Vagina (tissue), 2 donors: ENCODE data around the gene KRT14. TPM values are rescaled to one million over a fixed set of nuclear protein-coding genes. Genes with fewer than 3 reads are reported as not detected.
A peak's percentile ranks its signal among the peaks of the same experiment; 100 is the strongest.
"Not testable (repeated sequence)": the region's sequence is repeated elsewhere in the genome, so short reads cannot be mapped to it uniquely, and the experiment has no call there.

Experiments used
- DNase-seq, 2 donors: peaks; one replicate each; pipeline ENCODE4 v3.0.0-alpha.2; 2017; ENCODE audit errors: extremely low spot score in 2 of 2
- H3K27ac ChIP-seq: fragments of 200-600 bp; sonication (generic); one replicate; pipeline ENCODE4 v1.5.1; 2019
- H3K27me3 ChIP-seq: fragments of 200-600 bp; sonication (generic); one replicate; pipeline ENCODE4 v1.5.1; 2019
- H3K36me3 ChIP-seq, 2 donors: fragments of 200-600 bp; sonication (generic); one replicate each; pipeline ENCODE4 v1.5.1; 2017 to 2019
- H3K4me1 ChIP-seq: fragments of 200-600 bp; sonication (generic); one replicate; pipeline ENCODE4 v1.5.1; 2019
- H3K4me3 ChIP-seq, 2 donors: fragments of 200-600 bp; sonication (generic); 1 replicate in 1 of 2; 2 replicates in 1 of 2; pipeline ENCODE4 v1.5.1; 2016 to 2019
- H3K9me3 ChIP-seq: fragments of 200-600 bp; sonication (generic); one replicate; pipeline ENCODE4 v1.5.1; 2019
- CTCF ChIP-seq, 3 experiments: fragments of 450-650 bp in 2 of 3; fragments of 200-600 bp in 1 of 3; sonication (generic) in 1 of 3; IDR thresholded peaks; one replicate each; pipeline ENCODE4 v1.5.1; 2017 to 2019; ENCODE audit warnings: antibody characterized with exemption in 3 of 3, mild to moderate bottlenecking in 2 of 3, moderate library complexity in 2 of 3
- POLR2A ChIP-seq, 2 donors: fragments of 450-650 bp; IDR thresholded peaks; one replicate each; pipeline ENCODE4 v1.6.1; 2017; ENCODE audit warnings: antibody characterized with exemption in 2 of 2, mild to moderate bottlenecking in 2 of 2, moderate library complexity in 2 of 2
- POLR2AphosphoS5 ChIP-seq, 2 donors: sonication (generic); formaldehyde crosslinking; IDR thresholded peaks; one replicate each; pipeline ENCODE4 v1.9.0; 2017; ENCODE audit warnings: antibody characterized with exemption in 2 of 2, mild to moderate bottlenecking in 2 of 2, low read depth in 1 of 2; ENCODE audit not compliant: insufficient read depth in 1 of 2
- intact Hi-C: fragments of 100-400 bp; cut with DNase I; formaldehyde crosslinking; loops from one replicate; pipeline ENCODE4 v1.15.1; 2023
- total RNA-seq: library from RNA; depleted of rRNA; stranded (reverse); fragments of >200 nt; gene quantifications from one replicate; pipeline ENCODE4 v1.2.3, GENCODE V29; 2016

KRT14 gene
- total RNA-seq, 1 donor from 2014 or later: 1,546 TPM

GRCh38 chr17:41546819-41547218, 39.9 kb downstream of the KRT14 start:
- DNase-seq: no peak

GRCh38 chr17:41545829-41546410, 40.8 kb downstream of the KRT14 start:
- Histone ChIP-seq H3K4me3 (no peak overlapping the region), H3K27ac (no peak overlapping the region), H3K4me1 (peaks cover 37% of the 10 kb centered on the region), H3K27me3 (no peaks in the 10 kb centered on the region), H3K9me3 (no peaks in the 10 kb centered on the region), H3K36me3 (no peaks in the 10 kb centered on the region)
- no peak for TF ChIP-seq CTCF (IDR thresholded peaks at IDR 0.05)
- TF ChIP-seq POLR2AphosphoS5 (IDR thresholded peaks at IDR 0.05; ENCODE audit: insufficient read depth in 1 of 2, low read depth in 1 of 2): no peak
- TF ChIP-seq POLR2A (IDR thresholded peaks at IDR 0.05): no peak
- intact Hi-C loops: no loop called here
- DNase-seq: no peak

More at GRCh38 chr17:41546819-41547218, 39.9 kb downstream of the KRT14 start:
- Histone ChIP-seq H3K4me3 (no peak overlapping the region), H3K36me3 (no peaks in the 10 kb centered on the region), H3K27me3 (no peaks in the 10 kb centered on the region), H3K9me3 (no peaks in the 10 kb centered on the region), H3K4me1 (peaks cover 37% of the 10 kb centered on the region), H3K27ac (peak overlapping the region; percentile 92)
- intact Hi-C loops: no loop called here
- TF ChIP-seq POLR2A (IDR thresholded peaks at IDR 0.05) (no peak), POLR2AphosphoS5 (IDR thresholded peaks at IDR 0.05; ENCODE audit: insufficient read depth in 1 of 2, low read depth in 1 of 2) (no peak), CTCF (IDR thresholded peaks at IDR 0.05) (no peak)

- H3K4me3 ChIP-seq: no peak overlapping the region
- no peak overlapping the region for H3K27ac ChIP-seq
- H3K4me1 ChIP-seq: peaks cover 30% of the 10 kb centered on the region
- no peaks in the 10 kb centered on the region for H3K9me3 ChIP-seq
- TF ChIP-seq CTCF (IDR thresholded peaks at IDR 0.05): no peak
- TF ChIP-seq POLR2AphosphoS5 (IDR thresholded peaks at IDR 0.05; ENCODE audit: insufficient read depth in 1 of 2, low read depth in 1 of 2): no peak
- TF ChIP-seq POLR2A (IDR thresholded peaks at IDR 0.05): no peak
- H3K27me3 ChIP-seq: no peaks in the 10 kb centered on the region
- no peaks in the 10 kb centered on the region for H3K36me3 ChIP-seq
- intact Hi-C loops: no loop called here
- DNase-seq: no peak
These were observed 41.8 kb downstream of the KRT14 start for GRCh38 chr17:41544935-41545334.

- H3K4me3 ChIP-seq: no peak overlapping the region
- H3K27me3 ChIP-seq: no peaks in the 10 kb centered on the region
- no peaks in the 10 kb centered on the region for H3K9me3 ChIP-seq
- DNase-seq: no peak
- no peak overlapping the region for H3K27ac ChIP-seq
- no peak for TF ChIP-seq CTCF (IDR thresholded peaks at IDR 0.05)
- no peak for TF ChIP-seq POLR2AphosphoS5 (IDR thresholded peaks at IDR 0.05; ENCODE audit: insufficient read depth in 1 of 2, low read depth in 1 of 2)
- TF ChIP-seq POLR2A (IDR thresholded peaks at IDR 0.05): no peak
- H3K4me1 ChIP-seq: peaks cover 25% of the 10 kb centered on the region
- intact Hi-C loops: no loop called here
- H3K36me3 ChIP-seq: no peaks in the 10 kb centered on the region
These were observed 42.2 kb downstream of the KRT14 start for GRCh38 chr17:41544491-41544892.

- H3K27ac ChIP-seq, DNase-seq, H3K27me3 ChIP-seq, H3K4me3 ChIP-seq, H3K9me3 ChIP-seq, H3K4me1 ChIP-seq, intact Hi-C loops, H3K36me3 ChIP-seq: not testable (repeated sequence)
These were observed 43.9 kb downstream of the KRT14 start for GRCh38 chr17:41542786-41543185.
